ENCODE data around the gene CNEP1R1.
"Not testable (repeated sequence)": the region's sequence is repeated elsewhere in the genome, so short reads cannot be mapped to it uniquely, and the experiment has no call there.

The CNEP1R1 gene, protein sequence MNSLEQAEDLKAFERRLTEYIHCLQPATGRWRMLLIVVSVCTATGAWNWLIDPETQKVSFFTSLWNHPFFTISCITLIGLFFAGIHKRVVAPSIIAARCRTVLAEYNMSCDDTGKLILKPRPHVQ

DNA sequence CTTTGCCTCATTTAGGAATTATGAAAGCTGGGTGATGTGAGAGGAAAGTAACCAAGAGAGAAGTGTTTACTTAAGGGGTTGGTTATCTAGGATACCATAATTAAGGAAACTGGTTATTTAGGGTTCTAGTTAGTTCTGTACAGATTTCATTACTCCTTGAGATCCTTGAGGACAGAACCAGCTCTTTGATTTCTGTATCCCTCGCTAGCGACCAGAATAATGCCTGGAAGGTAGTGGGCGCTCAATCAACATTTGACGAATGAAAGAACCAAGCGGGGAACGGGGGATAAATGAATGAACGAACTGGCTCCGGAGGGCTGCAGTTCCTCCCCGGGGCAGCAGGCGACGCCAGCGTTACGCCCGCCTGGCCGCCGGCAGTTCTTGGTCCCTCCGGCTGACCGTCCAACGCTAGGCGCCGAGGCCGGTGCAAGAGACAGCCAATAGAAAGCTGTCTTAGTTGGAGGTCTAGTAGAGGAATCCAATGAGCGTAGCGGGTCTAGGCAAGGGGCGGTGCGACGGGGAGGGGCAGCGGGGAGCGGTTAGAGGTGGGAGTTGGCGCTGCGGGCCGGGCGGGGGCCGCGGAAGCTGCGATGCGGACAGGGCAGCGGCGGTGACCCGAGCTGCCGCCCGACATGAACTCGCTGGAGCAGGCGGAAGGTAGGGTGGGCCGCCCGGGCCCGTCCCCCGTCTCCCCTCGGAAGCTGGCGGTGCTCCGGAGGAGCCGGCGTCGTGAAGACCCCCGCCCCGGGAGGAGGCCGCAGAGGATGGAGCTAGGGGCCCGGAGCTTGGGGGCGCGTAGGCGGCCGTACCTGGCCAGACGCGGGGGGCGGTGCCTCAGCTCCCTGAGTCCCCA is at the start of gene CNEP1R1:
Gene CNEP1R1 (plus strand): TSS at position 542 of the 853 bp plus-strand sequence. CDS start 91 bp downstream, at position 633.
- peak; percentile 95 to 98 for DNase-seq

DNA sequence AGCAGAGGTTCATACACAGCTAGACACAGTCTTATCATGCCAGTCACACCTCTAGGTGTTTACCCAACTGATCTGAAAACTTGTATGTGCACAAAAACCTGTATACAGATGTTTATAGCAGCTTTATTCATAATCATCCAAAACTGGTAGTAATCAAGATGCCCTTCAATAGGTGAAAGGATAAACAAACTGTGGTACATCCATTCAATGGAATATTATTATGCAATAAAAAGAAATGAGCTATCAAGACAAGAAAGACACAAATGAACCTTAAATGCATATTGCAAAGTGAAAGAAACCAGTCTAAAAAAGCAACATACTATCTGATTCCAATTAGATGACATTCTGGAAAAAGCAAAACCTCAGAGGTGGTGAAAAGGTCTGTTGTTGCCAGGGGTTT is 47.6 kb upstream of the CNEP1R1 start:
- DNase-seq: no peak

DNA sequence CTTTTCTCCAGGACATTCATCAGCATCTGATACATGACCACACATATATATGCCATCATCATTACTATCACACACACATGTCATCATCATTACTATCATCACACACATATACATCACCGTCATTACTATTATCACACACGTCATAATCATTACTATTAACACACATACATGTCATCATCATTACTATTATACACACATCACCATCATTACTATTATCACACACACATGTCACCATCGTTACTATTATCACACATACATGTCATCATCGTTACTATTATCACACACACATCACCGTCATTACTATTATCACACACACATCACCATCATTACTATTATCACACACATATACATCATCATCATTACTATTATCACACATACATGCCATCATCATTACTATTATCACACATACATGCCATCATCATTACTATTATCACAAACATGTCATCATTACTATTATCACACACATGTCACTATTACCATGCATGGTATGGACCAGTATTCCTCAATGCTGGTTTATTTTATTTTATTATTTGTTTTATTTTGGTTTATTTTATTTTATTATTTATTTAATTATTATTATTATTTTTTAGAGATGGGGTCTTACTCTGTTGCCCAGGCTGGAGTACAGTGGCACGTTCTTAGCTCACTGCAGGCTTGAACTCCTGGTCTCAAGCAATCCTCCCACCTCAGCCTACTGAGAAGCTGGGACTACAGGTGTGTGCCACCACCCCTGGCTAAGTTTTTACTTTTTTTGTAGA is 46.3 kb upstream of the CNEP1R1 start:
- DNase-seq: no peak

DNA sequence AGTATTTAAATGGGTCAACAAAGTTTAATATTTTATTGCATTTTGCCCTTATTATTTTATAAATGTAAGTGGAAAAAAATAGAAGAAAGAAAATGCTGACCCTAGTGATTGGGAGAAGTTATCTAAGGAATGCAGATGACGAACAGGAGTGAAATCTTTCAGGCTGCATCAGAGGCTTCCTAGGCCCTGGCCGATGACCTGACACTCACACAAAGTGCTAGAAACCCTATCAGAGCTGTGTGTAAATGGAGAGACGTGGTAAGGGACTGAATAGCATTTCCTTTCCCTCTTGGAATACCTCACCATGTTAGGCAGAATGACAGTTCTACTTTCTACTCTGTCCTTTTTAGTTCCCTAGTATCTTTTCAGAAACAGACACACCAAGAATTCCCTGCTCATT is 44.9 kb upstream of the CNEP1R1 start:
- no peak for DNase-seq

DNA sequence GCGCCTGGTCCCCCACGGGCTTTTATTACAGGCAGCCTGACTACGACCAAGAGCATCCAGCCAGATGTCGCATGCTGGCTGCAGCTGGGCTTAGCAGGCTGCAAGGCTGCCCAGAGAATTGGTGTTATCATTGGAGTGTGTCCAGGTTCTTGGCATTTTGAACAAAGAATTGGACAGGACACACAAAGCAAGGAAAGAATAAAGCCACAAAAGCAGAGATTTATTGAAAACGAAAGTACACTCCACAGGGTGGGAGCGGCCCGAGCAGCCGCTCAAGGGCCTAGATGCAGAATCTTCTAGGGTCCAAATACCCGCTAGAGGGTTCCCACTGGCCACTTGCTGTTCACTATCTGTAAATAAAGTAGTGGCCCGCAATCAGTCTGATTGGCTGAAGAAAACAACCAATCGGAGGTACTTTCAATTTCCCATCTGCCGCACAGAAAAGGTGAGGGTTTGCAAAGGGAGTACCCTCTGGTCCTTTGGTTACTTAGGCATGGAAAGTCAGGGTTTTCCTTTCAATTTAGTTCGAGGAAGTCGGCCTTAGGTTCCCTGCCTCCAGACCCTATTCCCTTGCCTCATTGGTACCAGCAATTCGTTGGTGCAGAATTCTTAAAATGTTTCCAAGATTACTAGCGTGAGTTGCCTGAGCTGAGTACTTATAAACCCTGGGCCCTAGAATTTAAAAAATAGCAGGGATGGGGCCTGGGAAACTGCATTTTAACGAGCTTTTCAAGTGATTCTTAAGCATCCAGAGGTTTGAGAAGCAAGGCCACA is 38.5 kb upstream of the CNEP1R1 start:
- DNase-seq: no peak

DNA sequence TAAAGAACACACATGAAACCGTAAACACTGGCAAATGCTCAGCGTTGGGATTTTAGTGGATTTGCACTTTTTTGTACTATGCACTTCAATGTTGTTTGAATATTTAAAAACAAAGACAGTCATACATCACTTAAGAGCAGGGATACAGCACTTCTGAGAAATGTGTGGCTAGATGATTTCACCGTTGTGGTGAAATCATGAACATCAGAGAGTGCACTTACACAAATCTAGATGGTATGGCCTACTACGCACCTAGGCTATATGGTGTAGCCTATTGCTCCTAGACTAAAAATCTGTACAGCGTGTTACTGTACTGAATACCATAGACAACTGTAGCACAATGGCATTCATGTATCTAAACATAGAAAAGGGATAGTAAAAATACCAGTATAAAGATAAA is 37.6 kb upstream of the CNEP1R1 start:
- DNase-seq: no peak

DNA sequence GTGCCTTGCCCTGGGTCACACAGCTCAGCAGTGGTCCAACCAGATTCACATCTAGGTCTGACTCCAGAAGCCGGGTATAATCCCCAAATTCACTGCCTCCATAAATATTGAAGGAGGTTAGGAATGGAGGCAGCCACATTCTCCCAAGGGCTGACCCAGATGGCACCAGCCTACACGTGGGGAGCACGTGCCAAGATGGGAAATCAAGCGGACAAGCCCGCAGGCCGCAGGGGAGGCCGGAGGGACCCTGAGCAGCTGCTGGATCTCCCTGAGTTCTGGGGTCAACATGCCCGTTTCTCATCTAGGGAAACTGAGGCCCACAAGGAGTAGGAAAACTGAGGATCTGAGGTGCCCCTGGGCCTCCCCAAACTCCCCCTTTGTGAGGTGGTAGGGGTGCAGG is 32.2 kb upstream of the CNEP1R1 start:
- DNase-seq: no peak

DNA sequence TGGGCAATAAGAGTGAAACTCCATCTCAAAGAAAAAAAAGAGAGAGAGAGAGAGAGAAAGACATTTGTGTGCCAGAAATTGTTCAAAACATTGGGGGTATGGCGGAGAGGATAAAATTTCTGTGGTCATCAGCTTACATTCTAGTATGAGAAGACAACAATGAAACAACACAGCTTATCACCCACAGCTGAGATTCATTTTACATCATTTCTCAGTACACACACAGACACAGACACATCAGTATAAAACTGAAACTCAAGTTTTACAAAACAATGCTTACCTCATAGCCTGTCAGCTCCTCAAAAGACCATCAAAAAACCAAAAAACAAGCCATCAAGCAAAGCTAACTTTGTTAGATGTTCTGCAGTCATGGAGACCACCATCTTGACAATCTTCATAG is 31.4 kb upstream of the CNEP1R1 start:
- DNase-seq: no peak

DNA sequence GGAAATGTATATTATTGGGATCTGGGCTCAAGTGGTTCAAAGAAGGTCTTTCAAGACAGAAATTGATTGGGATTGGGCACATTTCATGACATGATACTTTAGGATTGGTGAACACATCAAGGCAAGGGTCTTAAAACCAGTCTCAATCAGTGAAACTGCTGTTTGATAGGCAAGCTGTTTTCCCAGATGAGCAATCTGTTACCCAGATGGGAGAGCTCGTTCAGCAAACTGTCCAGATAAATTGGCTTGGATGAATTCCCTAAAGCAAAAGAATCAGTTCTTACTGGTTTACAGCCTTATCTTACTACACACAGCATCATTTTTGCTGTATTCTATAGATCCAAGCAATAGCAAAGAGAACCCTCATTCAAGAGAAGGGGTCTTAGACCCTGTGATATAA is 31.0 kb upstream of the CNEP1R1 start:
- DNase-seq: no peak

DNA sequence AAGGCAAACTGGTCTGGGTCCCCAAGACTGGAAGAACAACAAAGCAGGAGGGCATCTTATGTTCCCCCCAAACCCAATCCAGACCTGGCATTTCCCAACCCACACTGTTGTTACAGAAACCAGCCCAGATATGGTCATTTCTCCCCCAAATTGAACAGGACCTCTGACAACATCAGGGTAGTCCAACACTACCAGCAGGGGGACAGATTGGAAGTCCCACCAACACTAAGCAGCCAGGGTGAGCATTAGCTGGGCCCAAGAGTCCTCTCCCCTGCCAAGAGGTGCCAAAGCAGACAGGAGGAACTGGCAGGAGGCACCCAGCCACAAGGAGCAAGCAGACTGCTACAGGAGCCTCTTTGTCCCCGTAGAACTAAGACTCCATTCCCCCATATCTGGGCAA is 29.3 kb upstream of the CNEP1R1 start:
- DNase-seq: no peak

DNA sequence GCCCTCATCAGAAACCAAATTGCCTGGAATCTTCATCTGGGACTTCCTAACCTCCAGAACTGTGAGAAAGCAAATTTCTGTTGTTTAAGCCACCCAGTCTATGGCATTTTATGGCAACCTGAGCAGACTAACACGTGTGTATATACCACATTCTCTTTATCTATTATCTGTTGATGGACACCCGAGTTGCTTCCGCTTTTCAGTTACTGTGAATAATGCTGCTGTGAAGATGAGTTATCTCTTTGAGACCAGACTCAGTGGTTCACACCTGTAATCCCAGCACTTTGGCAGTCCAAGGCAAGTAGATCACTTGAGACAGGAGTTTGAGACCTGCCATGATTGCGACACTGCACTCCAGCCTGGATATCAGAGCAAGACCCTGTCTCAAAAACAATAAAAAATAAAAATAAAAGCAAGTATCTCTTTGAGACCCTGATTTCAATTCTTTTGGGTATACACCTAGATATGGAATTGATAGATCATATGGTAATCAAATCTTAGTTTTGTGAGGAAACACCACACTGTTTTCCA is 27.2 kb upstream of the CNEP1R1 start:
- no peak for DNase-seq

DNA sequence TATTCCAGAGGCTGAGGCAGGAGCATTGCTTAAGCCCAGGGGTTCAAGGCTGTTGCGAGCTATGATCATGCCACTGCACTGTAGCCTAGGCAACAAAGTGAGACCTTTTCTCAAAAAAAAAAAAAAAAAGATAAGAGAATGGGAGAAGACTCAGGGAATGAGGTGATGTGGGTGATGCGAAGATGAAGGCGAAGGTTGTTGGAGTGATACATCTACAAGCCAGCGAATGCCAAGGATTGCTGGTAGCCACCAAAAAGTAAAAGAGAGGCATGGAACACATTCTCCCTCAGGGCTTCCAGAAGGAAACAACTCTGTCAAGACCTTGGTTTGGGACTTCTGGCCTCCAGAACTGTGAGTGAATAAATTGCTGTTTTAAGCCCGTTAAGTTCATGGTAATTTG is 26.0 kb upstream of the CNEP1R1 start:
- DNase-seq: no peak

DNA sequence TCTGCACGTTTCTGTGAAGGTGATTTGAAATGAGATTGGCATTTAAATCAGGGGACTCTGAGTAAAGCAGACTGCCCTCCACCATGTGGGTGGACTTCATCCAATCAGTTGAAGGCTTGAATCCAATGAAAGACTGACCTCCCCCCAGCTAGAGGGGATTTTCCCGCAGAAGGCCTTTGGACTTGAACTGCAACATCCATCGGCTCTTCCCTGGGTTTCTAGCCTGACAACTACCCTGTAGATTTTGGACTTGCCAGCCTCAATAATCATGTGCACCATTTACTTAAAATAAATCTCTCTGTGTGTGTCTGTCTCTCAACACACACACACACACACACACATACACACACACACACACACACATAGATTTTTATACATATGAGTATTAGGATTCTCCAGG is 23.9 kb upstream of the CNEP1R1 start:
- DNase-seq: no peak

DNA sequence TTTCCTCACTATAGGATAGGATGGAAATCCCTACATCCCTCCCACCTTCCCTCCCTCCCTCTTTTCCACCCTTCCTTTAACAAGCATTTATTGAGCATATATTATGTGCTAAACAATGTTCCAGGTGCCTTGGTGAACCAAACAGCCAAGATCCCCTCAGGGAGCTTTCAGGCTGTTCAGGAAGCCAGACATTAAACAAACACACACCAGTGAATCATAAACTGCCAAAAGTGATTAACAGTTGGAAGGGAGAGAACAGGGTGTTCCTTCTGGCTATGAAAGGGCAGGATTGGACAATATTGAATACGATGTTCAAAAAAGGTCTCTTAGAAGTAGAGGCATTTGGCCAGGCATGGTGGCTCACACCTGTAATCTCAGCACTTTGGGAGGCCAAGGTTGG is 22.8 kb upstream of the CNEP1R1 start:
- no peak for DNase-seq

DNA sequence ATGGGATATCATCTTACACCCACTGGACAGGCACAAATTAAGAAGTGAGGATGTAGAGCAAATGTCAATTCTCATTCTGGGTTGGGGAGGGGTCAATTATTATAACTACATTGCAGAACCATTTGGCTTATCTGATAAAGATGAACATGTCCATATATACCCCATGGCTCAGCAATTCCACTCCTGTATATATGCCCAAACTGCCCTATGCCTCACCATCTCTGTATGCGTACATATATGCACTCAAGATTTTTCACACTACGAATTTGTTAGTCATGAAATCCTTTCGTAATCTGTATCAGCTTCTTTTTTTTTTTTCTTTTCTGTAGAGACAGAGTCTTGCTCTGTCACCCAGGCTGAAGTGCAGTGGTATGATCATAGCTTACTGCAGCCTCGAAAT is 20.8 kb upstream of the CNEP1R1 start:
- no peak for DNase-seq

DNA sequence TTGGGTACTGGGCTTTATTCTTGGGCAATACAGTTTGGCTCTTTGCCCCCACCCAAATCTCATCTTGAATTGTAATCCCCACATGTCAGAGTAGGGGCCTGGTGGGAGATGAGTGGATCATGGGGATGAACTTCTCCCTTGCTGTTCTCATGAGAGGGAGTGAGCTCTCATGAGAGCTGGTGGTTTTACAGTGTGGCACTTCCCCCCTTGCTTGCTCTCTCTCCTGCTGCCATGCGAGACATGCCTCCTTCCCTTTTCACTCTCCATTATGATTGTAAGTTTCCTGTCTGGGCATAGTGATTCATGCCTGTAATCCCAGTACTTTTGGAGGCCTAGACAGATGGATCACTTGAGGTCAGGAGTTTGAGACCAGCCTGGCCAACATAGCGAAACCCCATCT is 18.1 kb upstream of the CNEP1R1 start:
- DNase-seq: no peak

DNA sequence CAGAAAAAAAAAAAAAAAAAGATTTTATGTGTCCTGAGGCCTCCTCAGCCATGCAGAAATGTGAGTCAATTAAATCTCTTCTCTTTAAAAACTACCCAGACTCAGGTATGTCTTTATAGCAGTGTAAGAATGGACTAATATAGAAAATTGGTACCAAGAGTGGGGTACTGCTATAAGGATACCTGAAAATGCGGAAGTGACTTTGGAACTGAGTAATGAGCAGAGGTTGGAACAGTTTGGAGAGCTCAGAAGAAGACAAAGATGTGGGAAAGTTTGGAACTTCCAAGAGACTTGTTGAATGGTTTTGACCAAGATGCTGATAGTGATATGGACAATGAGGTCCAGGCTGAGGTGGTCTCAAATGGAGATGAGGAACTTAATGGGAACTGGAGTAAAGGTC is 17.3 kb upstream of the CNEP1R1 start:
- no peak for DNase-seq

DNA sequence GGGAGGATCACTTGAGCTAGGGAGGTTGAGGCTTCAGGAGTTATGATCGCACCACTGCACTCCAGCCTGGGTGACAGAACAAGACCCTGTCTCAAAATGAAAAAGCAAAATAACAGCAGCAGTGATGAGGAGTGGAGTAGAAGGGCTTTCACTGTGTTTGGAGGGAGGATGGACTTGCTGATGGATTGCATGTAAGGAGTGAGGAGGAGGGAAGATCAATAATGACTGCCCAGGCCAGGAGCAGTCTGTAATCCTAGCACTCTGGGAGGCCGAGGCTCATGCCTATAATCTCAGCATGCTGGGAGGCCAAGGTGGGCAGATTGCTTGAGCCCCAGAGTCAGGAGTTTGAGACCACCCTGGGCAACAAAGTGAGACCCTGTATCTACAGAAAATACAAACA is 14.8 kb upstream of the CNEP1R1 start:
- DNase-seq: no peak

DNA sequence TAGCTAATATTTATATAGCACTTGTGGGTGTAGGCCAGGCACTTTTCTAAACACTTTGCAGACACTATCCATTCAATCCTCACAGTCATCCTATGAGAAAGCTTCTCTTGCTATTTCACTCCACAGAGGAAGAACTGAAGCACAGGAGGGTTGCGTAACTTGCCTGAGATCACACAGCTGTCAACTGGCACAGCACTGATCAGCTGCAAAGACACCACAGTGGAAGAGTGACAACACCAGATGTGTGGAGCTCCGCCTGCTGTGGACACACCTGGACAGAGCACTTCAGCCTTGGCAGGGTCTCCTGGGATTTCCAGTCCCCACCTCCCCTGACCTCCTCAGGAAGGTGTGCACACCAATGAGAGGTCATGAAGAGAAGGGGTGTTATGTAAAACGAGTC is 13.3 kb upstream of the CNEP1R1 start:
- no peak for DNase-seq

DNA sequence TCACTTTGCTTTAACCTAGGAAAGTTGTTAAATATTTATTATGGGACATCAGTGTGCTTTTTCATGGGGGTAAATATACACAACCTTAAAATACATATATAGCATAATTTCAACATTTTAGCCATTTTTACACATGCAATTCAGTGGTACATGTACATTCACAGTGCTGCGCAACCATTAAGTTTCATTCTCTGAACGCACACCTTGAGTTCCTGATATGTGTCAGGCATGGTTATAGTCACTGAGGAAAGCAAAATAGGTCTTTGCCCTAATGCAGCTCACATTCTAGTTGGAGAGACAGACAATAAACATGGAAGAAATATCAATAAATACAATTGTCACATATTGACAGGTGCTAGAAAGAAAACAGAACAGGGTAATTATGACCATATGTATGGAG is 12.8 kb upstream of the CNEP1R1 start:
- DNase-seq: no peak

DNA sequence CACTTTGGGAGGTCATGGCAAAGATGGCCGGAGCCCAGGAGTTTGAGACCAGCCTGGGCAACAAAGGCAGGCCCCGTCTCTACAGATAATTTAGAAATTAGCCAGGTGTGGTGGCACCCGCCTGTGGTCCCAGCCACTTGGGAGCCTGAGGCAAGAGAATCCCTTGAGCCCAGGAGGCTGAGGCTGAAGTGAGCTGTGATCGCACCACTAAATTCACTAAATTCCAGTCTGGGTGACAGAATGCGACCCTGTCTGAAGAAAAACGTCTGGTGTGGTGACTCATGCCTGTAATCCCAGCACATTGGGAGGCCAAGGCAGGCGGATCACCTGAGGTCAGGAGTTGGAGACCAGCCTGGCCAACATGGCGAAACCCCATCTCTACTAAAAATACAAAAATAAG is 10.8 kb upstream of the CNEP1R1 start:
- DNase-seq: not testable (repeated sequence)

DNA sequence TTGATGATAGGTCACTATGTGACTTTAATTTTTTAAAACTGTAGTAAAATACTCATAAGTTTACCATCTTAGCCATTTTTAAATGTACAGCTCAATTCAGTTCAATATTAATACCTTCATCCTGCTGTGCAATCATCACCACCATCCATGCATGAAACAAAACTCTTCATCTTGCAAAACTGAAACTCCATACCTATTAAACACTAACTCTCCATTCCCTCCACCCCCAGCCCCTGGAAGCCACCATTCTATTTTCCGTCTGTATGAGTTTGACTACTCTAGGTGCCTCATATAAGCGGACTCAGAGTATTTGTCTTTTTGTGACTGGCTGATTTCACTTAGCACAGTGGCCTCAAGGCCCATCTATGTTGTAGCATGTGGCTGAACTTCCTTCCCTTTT is 9.4 kb upstream of the CNEP1R1 start:
- no peak for DNase-seq

DNA sequence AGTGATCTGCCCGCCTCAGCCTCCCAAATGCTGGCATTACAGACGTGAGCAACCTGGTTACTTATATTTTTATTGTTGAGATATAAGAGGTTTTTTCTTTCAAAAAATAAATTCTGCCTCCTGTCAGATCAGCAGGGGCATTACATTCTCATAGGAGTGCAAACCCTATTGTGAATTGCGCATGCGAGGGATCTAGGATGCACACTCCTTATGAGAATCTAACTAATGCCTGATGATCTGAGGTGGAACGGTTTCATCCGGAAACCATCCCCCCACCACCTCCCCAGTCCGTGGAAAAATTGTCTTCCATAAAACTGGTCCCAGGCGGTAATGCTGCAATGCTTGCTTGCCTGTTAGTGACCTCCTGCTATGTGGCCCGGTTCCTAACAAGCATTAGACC is 7.5 kb upstream of the CNEP1R1 start:
- DNase-seq: no peak
